RWPE2 (cell line): ENCODE measurements around the gene FUT7.
"Not testable (repeated sequence)": the region's sequence is repeated elsewhere in the genome, so short reads cannot be mapped to it uniquely, and the experiment has no call there.

ENCODE experiments used
- ATAC-seq: fragments of 200-7000 bp; cut with Tn5 transposase; 3 replicates; pipeline ENCODE4 v1.9.1; 2021; ENCODE audit warnings: low read depth
- DNase-seq: peaks from one replicate; pipeline ENCODE4 v3.0.0-alpha.2; 2020; ENCODE audit warnings: low spot score
- H3K27ac ChIP-seq: fragments of 450-650 bp; 2 replicates; pipeline ENCODE4 v1.5.1; 2017; ENCODE audit warnings: mild to moderate bottlenecking; ENCODE audit not compliant: poor library complexity, severe bottlenecking
- H3K27me3 ChIP-seq: fragments of 250-450 bp; sonication (Bioruptor Pico); 2 replicates; pipeline ENCODE4 v1.5.1; 2021; ENCODE audit warnings: mild to moderate bottlenecking, moderate library complexity; ENCODE audit not compliant: insufficient read depth, poor library complexity, severe bottlenecking
- H3K36me3 ChIP-seq: fragments of 250-450 bp; sonication (Bioruptor Pico); 2 replicates; pipeline ENCODE4 v1.5.1; 2020; ENCODE audit warnings: low read depth, mild to moderate bottlenecking, moderate library complexity
- H3K4me1 ChIP-seq: fragments of 250-450 bp; sonication (Bioruptor Pico); 2 replicates; pipeline ENCODE4 v1.5.1; 2021; ENCODE audit warnings: mild to moderate bottlenecking, moderate library complexity; ENCODE audit not compliant: insufficient read depth, poor library complexity, severe bottlenecking
- H3K4me3 ChIP-seq: fragments of 250-450 bp; sonication (Bioruptor Pico); 2 replicates; pipeline ENCODE4 v1.5.1; 2021; ENCODE audit warnings: mild to moderate bottlenecking, moderate library complexity; ENCODE audit not compliant: severe bottlenecking
- H3K9me3 ChIP-seq: fragments of 250-450 bp; sonication (Bioruptor Pico); 2 replicates; pipeline ENCODE4 v1.5.1; 2021; ENCODE audit warnings: mild to moderate bottlenecking, moderate library complexity; ENCODE audit not compliant: severe bottlenecking
- TF ChIP-seq, protein P1 (sequence below): fragments of 450-650 bp; IDR thresholded peaks from one replicate; pipeline ENCODE4 v1.5.1; 2017; ENCODE audit warnings: mild to moderate bottlenecking, moderate library complexity; ENCODE audit not compliant: poor library complexity, severe bottlenecking

FUT7 gene

DNA sequence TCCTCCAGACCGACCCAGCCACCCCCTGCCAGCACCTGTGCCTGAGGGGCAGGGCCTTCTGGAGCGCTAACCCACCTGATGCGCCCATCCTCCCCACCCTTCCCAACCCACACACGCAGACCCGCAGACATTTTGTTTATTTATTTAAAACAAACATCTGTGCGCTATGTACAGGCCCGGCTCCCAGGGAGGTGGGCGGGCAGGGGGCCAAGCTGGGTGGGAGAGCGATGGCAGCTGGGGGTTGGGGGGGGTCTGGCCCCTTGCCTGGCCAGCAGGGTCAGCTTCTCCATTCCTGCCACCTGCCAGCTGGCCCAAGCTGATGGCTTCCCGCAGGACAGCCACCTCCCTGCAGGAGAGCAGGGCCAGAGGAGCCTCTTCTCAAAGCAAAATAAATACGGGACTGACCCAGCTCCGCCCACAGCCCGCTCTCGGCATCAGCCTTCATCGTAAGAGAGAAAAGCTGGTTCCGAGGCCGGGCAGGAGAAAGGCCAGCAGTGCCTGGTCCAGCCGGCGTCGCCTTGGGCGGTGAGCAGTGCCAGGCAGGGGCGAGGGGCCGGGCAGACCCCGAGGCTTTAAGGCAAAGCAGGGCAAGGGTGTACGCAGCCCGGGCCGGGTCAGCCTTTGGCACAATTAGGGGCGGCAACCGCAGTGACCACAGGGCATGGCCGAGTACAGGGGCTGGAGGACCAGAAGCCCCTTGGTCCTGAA lies 24.6 kb downstream of the FUT7 start:
- H3K36me3 ChIP-seq = no peaks in the 10 kb centered on the region
- no peak overlapping the region for H3K27ac ChIP-seq
- no peak overlapping the region for H3K4me3 ChIP-seq
- ATAC-seq = 0 out of 3 replicates have a peak, but pooled peaks have one; percentile 17
- TF ChIP-seq, protein P1, sequence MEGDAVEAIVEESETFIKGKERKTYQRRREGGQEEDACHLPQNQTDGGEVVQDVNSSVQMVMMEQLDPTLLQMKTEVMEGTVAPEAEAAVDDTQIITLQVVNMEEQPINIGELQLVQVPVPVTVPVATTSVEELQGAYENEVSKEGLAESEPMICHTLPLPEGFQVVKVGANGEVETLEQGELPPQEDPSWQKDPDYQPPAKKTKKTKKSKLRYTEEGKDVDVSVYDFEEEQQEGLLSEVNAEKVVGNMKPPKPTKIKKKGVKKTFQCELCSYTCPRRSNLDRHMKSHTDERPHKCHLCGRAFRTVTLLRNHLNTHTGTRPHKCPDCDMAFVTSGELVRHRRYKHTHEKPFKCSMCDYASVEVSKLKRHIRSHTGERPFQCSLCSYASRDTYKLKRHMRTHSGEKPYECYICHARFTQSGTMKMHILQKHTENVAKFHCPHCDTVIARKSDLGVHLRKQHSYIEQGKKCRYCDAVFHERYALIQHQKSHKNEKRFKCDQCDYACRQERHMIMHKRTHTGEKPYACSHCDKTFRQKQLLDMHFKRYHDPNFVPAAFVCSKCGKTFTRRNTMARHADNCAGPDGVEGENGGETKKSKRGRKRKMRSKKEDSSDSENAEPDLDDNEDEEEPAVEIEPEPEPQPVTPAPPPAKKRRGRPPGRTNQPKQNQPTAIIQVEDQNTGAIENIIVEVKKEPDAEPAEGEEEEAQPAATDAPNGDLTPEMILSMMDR = no peak
- H3K27me3 ChIP-seq = no peaks in the 10 kb centered on the region
- no peaks in the 10 kb centered on the region for H3K9me3 ChIP-seq
- DNase-seq = no peak
- no peaks in the 10 kb centered on the region for H3K4me1 ChIP-seq

DNA sequence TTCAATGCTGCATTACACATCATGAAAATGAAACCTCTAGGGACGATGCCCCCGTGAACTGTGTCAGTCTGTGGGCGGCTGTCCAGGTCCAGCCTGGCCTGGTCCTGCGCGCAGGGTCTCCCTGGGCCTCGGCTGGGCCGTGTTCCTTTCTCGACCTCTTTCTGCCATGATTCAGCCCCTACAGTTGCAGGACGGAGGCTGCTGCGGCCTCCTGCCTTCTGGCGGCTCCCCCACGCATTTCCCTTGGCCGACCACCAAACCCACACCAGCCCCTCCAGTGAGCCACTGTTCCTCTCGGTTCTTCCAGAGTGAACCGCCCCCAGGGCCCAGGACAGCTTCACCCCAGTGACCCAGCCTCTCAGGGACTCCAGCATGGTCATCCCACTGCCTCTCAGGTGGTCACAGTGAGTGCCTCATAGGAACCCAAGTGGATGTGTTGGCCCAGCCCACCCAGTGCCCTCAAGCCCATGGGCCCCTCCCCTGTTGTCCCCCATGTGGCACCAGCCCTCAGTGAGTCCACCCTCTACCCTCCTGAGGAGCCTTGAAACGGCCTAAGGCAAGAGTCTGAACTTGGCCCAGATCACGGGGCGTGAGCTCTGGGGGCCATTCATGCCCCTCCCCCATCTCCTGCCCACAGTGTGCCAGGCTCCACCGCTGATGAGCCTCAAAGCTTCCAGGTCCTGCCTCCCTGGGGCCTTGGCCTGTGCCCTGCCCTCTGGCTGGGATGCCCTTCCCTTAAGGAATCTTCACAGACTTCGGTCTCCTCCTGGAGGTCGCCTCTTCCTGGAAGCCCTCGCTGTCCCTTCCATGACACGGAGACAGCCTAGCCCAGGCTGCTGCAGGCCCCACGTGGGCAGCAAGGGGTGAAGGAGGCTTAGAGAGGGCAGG lies 25.5 kb downstream of the FUT7 start:
- no peaks in the 10 kb centered on the region for H3K36me3 ChIP-seq
- H3K27ac ChIP-seq = no peak overlapping the region
- no peak overlapping the region for H3K4me3 ChIP-seq
- no peaks in the 10 kb centered on the region for H3K4me1 ChIP-seq
- ATAC-seq (no peak), DNase-seq (no peak)
- TF ChIP-seq, protein P1 = no peak
- no peaks in the 10 kb centered on the region for H3K27me3 ChIP-seq
- H3K9me3 ChIP-seq = no peaks in the 10 kb centered on the region

DNA sequence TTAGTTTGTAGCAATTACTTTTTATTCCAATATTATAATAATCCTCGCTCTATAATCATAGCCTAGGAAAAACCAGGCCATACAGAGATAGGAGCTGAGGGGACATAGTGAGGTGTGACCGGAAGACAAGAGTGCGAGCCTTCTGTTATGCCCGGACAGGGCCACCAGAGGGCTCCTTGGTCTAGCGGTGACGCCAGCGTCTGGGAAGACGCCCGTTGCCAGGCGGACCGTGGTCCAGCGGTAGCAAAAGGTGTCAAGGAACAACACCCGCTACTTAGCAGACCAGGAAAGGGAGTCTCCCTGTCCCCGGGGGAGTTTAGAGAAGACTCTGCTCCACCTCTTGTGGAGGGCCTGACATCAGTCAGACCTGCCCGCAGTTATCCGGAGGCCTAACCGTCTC lies 27.6 kb downstream of the FUT7 start:
- not testable (repeated sequence) for H3K4me1 ChIP-seq, ATAC-seq, H3K4me3 ChIP-seq, H3K27ac ChIP-seq, H3K9me3 ChIP-seq, H3K27me3 ChIP-seq, H3K36me3 ChIP-seq, DNase-seq
- TF ChIP-seq, protein P1 = peak; percentile 49

DNA sequence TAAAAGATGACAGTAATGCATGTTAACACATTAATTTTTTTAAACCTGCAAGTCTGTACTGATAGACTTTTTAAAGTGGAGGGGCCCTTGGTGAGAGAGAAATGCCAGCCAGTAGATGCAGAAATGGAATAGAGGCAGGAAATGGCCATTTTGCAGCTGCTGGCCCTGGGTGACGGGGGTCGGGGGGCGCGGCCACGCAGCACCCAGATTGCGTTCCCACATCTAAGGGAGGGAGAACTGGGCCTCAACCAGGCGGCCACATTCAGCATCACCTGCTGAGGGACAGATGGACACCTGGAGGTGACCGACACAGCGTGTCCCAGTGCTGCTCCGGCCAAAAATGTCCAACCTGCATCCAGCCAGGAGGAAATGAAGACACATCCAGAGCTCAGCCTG lies 29.2 kb downstream of the FUT7 start:
- Histone ChIP-seq H3K36me3 (no peaks in the 10 kb centered on the region), H3K4me1 (peaks cover 15% of the 10 kb centered on the region), H3K27me3 (no peaks in the 10 kb centered on the region), H3K27ac (no peak overlapping the region), H3K9me3 (no peaks in the 10 kb centered on the region), H3K4me3 (no peak overlapping the region)
- DNase-seq (no peak), ATAC-seq (no peak)
- TF ChIP-seq, protein P1 = no peak
